ENCODE data around the gene ADGRV1. TPM values are rescaled to one million over a fixed set of nuclear protein-coding genes. Genes with fewer than 3 reads are reported as not detected.

Gene ADGRV1
- total RNA-seq, 1 donor from 2014 or later, result 0.13 TPM

DNA sequence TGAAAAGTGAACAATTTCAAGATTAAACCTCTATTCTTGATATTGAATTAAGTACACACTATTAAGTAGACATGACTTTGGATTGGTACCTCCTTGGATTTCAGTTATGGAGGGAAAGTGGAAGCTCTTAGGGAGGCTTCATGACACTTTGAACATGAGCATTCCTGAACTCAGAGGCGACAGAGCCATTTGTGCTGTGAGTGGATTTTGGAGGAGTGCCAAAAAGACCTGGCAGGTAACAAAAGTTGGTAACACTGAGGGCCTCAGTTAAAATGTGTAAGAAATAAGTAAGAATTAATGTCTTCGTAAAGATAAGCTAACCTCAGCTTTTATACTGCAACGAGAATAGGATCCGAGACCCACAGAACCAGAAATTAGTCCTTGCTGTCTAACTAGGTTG lies 467.9 kb downstream of the ADGRV1 start:
- H3K27me3 Mint-ChIP-seq, result peaks cover 3% of the 10 kb centered on the region
- no peaks in the 10 kb centered on the region for H3K36me3 Mint-ChIP-seq (ENCODE audit: low read depth)
- intact Hi-C loops (cut with micrococcal nuclease), result no loop called here
- CTCF ChIA-PET, result no interaction called here
- H3K4me3 Mint-ChIP-seq, result no peak overlapping the region
- TF ChIP-seq, protein P1, sequence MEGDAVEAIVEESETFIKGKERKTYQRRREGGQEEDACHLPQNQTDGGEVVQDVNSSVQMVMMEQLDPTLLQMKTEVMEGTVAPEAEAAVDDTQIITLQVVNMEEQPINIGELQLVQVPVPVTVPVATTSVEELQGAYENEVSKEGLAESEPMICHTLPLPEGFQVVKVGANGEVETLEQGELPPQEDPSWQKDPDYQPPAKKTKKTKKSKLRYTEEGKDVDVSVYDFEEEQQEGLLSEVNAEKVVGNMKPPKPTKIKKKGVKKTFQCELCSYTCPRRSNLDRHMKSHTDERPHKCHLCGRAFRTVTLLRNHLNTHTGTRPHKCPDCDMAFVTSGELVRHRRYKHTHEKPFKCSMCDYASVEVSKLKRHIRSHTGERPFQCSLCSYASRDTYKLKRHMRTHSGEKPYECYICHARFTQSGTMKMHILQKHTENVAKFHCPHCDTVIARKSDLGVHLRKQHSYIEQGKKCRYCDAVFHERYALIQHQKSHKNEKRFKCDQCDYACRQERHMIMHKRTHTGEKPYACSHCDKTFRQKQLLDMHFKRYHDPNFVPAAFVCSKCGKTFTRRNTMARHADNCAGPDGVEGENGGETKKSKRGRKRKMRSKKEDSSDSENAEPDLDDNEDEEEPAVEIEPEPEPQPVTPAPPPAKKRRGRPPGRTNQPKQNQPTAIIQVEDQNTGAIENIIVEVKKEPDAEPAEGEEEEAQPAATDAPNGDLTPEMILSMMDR (IDR thresholded peaks at IDR 0.05), result no peak
- H3K4me1 Mint-ChIP-seq, result no peaks in the 10 kb centered on the region
- no peak for ATAC-seq (ENCODE audit: low read depth)
- H3K27ac Mint-ChIP-seq, result no peak overlapping the region
- POLR2A ChIA-PET, result no interaction called here
- H3K9me3 Mint-ChIP-seq, result no peaks in the 10 kb centered on the region
- DNase-seq, result no peak

DNA sequence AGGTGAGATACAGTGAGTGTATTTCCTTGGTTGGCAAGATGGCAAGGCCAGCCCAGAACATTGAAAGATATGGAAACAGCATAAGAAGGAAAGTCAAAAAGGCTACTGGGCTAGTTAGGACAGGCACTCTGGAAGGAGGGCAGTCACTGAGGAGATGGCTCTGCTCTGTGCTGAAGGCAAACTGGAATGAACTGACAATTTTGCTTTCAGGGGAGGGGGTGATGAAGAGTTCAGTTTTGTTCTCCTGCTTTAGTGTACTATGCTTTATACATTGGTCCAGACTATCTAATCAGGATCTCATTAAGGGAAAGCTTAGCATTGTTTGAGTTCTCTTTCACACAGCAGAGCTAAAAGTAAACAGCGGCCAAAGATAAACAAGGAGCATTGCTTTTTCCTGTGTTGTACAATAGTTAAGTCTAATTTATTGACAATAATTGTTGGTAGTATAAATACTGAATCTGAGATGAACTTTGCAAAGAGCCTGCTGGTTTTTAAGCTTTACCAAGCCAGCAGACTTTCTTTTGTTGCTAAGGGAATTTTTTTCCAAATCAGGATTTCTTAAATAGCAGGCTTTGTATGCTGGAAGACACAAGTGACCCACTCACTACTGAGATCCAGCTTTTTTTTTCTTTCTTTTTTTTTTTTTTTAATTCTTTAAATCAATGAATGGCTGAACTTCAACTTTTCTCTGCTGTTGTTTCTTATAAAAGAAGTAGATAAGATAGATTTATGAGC lies 469.0 kb downstream of the ADGRV1 start:
- Mint-ChIP-seq H3K9me3 (no peaks in the 10 kb centered on the region), H3K27ac (no peak overlapping the region), H3K36me3 (ENCODE audit: low read depth) (no peaks in the 10 kb centered on the region), H3K4me3 (no peak overlapping the region), H3K4me1 (no peaks in the 10 kb centered on the region), H3K27me3 (peaks cover 3% of the 10 kb centered on the region)
- ATAC-seq (ENCODE audit: low read depth) (no peak), DNase-seq (no peak)
- CTCF ChIA-PET, result no interaction called here
- POLR2A ChIA-PET, result no interaction called here
- TF ChIP-seq, protein P1 (IDR thresholded peaks at IDR 0.05), result no peak
- intact Hi-C loops (cut with micrococcal nuclease), result no loop called here

DNA sequence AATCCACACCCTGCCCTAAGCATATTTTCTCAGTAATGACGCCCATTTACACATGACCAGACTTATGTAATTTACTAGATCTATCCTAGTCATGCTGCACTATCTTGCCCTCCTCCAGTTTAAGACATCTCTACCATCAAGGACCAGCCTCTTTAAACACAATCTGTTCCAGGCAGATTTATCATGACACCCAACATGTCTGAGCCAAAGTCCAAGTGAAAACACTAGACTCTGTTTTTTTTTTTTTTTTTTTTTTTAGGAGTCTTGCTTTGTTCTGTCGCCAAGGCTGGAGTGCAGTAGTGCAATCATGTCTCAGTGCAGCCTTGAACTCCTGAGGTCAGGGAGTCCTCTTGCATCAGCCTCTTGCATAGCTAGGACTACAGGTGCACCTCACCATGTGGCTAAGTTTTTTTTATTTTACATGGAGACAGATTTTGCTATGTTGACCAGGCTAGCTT lies 469.9 kb downstream of the ADGRV1 start:
- ChIA-PET POLR2A (no interaction called here), CTCF (no interaction called here)
- ATAC-seq (ENCODE audit: low read depth) (no peak), DNase-seq (no peak)
- Mint-ChIP-seq H3K9me3 (no peaks in the 10 kb centered on the region), H3K27ac (no peak overlapping the region), H3K27me3 (peaks cover 3% of the 10 kb centered on the region), H3K4me1 (no peaks in the 10 kb centered on the region), H3K36me3 (ENCODE audit: low read depth) (no peaks in the 10 kb centered on the region), H3K4me3 (no peak overlapping the region)
- intact Hi-C loops (cut with micrococcal nuclease), result no loop called here
- TF ChIP-seq, protein P1 (IDR thresholded peaks at IDR 0.05), result no peak

DNA sequence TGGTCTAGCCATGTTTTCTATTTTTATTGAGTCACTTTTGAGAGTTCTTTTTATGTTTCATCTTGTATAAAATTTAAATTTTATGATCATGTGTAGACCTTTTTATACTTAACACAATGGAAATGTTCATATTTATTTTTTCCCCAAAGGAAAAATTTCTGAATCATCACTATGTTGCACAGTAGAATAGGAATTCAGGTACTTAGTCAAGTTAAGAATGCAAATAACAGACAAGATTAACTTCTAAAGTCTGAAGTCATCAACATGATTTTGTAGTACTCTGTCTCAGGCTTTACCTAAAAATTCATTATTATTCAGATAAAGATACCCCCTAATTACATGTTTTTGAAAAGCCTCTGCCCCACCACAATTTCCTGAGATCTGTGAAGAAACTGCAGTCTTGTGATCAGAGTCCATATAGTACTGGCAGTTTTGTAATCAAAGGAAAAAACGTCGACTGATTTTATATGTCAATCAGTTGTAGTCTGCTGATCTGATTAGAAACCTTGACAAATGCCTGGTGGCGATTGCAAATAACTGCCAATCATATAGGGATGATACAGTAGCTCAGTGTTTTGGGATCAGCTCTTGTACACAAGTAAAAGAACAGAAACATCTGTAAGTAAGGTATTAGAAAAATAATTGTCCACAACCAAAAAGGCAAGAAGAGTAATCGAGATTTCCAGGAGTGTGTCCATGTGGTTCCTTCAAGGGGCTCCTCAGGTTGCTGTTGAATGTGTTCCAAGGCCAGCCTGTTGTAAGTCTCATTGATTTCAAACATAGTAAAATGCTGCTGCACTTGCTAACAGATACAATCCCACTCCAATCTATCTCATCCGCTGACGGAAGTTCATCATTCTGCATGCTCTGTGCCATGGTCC lies 472.2 kb downstream of the ADGRV1 start:
- ATAC-seq (ENCODE audit: low read depth) (no peak), DNase-seq (no peak)
- Mint-ChIP-seq H3K36me3 (ENCODE audit: low read depth) (no peaks in the 10 kb centered on the region), H3K9me3 (no peaks in the 10 kb centered on the region), H3K27ac (no peak overlapping the region), H3K4me3 (no peak overlapping the region), H3K4me1 (no peaks in the 10 kb centered on the region), H3K27me3 (peaks cover 7% of the 10 kb centered on the region)
- intact Hi-C loops (cut with micrococcal nuclease), result no loop called here
- TF ChIP-seq, protein P1 (IDR thresholded peaks at IDR 0.05), result no peak
- POLR2A ChIA-PET, result no interaction called here
- CTCF ChIA-PET, result no interaction called here

DNA sequence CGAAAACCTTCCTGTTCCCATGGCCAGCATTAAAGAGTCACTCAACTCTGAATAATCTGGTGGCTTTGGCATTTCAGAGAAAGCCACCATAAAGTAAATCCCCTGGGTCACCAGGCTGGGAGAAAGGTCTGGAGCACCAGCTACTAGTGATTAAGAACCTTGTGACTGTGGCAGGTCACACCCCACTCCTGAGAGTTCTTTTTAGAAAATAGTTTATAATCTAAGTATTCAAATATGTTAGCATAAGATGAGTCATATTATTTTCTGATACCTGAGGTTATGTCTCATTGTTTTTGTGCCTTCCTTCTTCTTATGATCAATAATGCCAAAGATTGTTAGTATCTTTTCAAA lies 472.8 kb downstream of the ADGRV1 start:
- Mint-ChIP-seq H3K36me3 (ENCODE audit: low read depth) (no peaks in the 10 kb centered on the region), H3K27me3 (peaks cover 7% of the 10 kb centered on the region), H3K4me3 (no peak overlapping the region), H3K27ac (no peak overlapping the region), H3K4me1 (no peaks in the 10 kb centered on the region), H3K9me3 (no peaks in the 10 kb centered on the region)
- DNase-seq (no peak), ATAC-seq (ENCODE audit: low read depth) (no peak)
- TF ChIP-seq, protein P1 (IDR thresholded peaks at IDR 0.05), result no peak
- intact Hi-C loops (cut with micrococcal nuclease), result no loop called here
- ChIA-PET POLR2A (no interaction called here), CTCF (no interaction called here)

All from activated B cell treated with CpG ODN at 0.5 μM for 24 hours (primary cell).